ENCODE results near the gene TMEM60.

DNA sequence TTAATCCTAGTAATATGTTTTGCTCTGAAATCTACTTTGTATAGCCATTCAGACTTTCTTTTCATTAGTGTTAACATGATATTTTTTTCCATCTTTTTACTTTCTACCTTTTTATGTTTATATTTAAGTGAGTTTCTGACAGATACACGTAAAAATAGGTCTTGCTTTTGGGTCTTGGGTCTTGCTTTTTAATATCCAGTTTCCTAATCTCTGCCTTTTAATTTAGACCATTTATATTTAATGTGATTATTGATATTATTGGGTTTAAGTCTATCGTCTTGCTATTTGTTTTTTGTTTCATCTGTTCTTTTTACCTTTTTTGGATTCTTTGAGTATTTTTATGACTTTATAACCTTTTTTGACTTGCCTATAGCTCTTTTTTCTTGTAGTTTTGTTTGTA lies 8.2 kb upstream of the TMEM60 start:
- TF ChIP-seq POLR2AphosphoS5 (IDR thresholded peaks at IDR 0.05) (no peak), RAD21 (conservative IDR thresholded peaks at IDR 0.05) (no peak), EP300 (conservative IDR thresholded peaks at IDR 0.05; ENCODE audit: poor library complexity, severe bottlenecking) (no peak), TAF1 (IDR thresholded peaks at IDR 0.05; ENCODE audit: low read depth) (no peak)
- TF ChIP-seq, protein P1, sequence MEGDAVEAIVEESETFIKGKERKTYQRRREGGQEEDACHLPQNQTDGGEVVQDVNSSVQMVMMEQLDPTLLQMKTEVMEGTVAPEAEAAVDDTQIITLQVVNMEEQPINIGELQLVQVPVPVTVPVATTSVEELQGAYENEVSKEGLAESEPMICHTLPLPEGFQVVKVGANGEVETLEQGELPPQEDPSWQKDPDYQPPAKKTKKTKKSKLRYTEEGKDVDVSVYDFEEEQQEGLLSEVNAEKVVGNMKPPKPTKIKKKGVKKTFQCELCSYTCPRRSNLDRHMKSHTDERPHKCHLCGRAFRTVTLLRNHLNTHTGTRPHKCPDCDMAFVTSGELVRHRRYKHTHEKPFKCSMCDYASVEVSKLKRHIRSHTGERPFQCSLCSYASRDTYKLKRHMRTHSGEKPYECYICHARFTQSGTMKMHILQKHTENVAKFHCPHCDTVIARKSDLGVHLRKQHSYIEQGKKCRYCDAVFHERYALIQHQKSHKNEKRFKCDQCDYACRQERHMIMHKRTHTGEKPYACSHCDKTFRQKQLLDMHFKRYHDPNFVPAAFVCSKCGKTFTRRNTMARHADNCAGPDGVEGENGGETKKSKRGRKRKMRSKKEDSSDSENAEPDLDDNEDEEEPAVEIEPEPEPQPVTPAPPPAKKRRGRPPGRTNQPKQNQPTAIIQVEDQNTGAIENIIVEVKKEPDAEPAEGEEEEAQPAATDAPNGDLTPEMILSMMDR (IDR thresholded peaks at IDR 0.05; ENCODE audit: poor library complexity, severe bottlenecking): no peak
- TF ChIP-seq, protein P2, sequence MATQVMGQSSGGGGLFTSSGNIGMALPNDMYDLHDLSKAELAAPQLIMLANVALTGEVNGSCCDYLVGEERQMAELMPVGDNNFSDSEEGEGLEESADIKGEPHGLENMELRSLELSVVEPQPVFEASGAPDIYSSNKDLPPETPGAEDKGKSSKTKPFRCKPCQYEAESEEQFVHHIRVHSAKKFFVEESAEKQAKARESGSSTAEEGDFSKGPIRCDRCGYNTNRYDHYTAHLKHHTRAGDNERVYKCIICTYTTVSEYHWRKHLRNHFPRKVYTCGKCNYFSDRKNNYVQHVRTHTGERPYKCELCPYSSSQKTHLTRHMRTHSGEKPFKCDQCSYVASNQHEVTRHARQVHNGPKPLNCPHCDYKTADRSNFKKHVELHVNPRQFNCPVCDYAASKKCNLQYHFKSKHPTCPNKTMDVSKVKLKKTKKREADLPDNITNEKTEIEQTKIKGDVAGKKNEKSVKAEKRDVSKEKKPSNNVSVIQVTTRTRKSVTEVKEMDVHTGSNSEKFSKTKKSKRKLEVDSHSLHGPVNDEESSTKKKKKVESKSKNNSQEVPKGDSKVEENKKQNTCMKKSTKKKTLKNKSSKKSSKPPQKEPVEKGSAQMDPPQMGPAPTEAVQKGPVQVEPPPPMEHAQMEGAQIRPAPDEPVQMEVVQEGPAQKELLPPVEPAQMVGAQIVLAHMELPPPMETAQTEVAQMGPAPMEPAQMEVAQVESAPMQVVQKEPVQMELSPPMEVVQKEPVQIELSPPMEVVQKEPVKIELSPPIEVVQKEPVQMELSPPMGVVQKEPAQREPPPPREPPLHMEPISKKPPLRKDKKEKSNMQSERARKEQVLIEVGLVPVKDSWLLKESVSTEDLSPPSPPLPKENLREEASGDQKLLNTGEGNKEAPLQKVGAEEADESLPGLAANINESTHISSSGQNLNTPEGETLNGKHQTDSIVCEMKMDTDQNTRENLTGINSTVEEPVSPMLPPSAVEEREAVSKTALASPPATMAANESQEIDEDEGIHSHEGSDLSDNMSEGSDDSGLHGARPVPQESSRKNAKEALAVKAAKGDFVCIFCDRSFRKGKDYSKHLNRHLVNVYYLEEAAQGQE (IDR thresholded peaks at IDR 0.05; ENCODE audit: borderline replicate concordance): no peak
